ENCODE data around the gene NPEPL1.

- TF ChIP-seq POLR2AphosphoS5 (IDR thresholded peaks at IDR 0.05), result peak in 2 of 3 donors; percentile 8 to 58
- TF ChIP-seq CTCF (IDR thresholded peaks at IDR 0.05), result no peak
- peak; percentile 87 for TF ChIP-seq EP300 (IDR thresholded peaks at IDR 0.05)
Observed at GRCh38 chr20:58690396-58691135, 2.0 kb upstream of the NPEPL1 start.
